Measurements from ENCODE around the gene EVA1C.
"Not testable (repeated sequence)": the region's sequence is repeated elsewhere in the genome, so short reads cannot be mapped to it uniquely, and the experiment has no call there.

The EVA1C gene

GRCh38 chr21:32506411-32506965 is 94.0 kb downstream of the EVA1C start:
- DNase-seq, result not testable (repeated sequence)

GRCh38 chr21:32507342-32507919 is 94.9 kb downstream of the EVA1C start:
- no peak for DNase-seq

- not testable (repeated sequence) for DNase-seq
Measured at GRCh38 chr21:32508036-32508435, 95.5 kb downstream of the EVA1C start.

- DNase-seq, result no peak
Measured at GRCh38 chr21:32508558-32508957, 96.1 kb downstream of the EVA1C start.

- DNase-seq, result not testable (repeated sequence)
Measured at GRCh38 chr21:32508975-32509374, 96.5 kb downstream of the EVA1C start.

- no peak for DNase-seq
Measured at GRCh38 chr21:32514275-32515055, 102.0 kb downstream of the EVA1C start.

- DNase-seq, result no peak
Measured at GRCh38 chr21:32515874-32516273, 103.4 kb downstream of the EVA1C start.

GRCh38 chr21:32516756-32517649 is 104.5 kb downstream of the EVA1C start:
- no peak for DNase-seq

- DNase-seq, result no peak
Measured at GRCh38 chr21:32519945-32520874, 107.7 kb downstream of the EVA1C start.

- no peak for DNase-seq
Measured at GRCh38 chr21:32520875-32521735, 108.6 kb downstream of the EVA1C start.

GRCh38 chr21:32521736-32522355 is 109.3 kb downstream of the EVA1C start:
- no peak for DNase-seq

GRCh38 chr21:32523463-32523862 is 111.0 kb downstream of the EVA1C start:
- no peak for DNase-seq

GRCh38 chr21:32523988-32524719 is 111.6 kb downstream of the EVA1C start:
- no peak for DNase-seq

GRCh38 chr21:32525282-32525681 is 112.8 kb downstream of the EVA1C start:
- DNase-seq, result no peak

GRCh38 chr21:32529679-32530078 is 117.2 kb downstream of the EVA1C start:
- no peak for DNase-seq

GRCh38 chr21:32530809-32531208 is 118.3 kb downstream of the EVA1C start:
- DNase-seq, result not testable (repeated sequence)

GRCh38 chr21:32531561-32531960 is 119.1 kb downstream of the EVA1C start:
- not testable (repeated sequence) for DNase-seq

- no peak for DNase-seq
Measured at GRCh38 chr21:32532636-32533035, 120.1 kb downstream of the EVA1C start.

- no peak for DNase-seq
Measured at GRCh38 chr21:32533053-32533452, 120.5 kb downstream of the EVA1C start.

GRCh38 chr21:32533611-32534010 is 121.1 kb downstream of the EVA1C start:
- no peak for DNase-seq
